ENCODE measurements around the gene TBL1X.

DNA sequence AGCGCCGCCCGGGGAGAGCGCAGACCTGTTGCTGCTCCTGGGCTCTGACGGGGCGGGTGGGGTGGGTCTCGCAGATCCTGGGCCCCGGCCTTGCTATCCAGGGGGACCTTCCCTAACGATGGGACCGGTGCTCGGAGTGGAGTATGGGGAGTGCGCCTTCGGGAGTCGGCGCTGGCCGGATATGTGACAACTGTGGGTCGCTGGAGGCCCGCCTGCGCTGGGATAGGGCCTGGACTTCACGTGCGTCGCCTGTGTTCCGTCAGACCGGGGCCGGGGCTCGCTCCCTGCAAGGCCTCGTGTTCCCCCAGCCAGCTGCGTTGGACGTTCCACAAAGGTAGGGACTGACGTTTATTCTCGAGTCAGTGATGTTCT, 1.3 kb downstream of the TBL1X start:
- TF ChIP-seq CTCF (IDR thresholded peaks at IDR 0.05) (no peak), POLR2A (IDR thresholded peaks at IDR 0.05) (no peak)
